ENCODE data around the gene VASH1.

The VASH1 gene

DNA sequence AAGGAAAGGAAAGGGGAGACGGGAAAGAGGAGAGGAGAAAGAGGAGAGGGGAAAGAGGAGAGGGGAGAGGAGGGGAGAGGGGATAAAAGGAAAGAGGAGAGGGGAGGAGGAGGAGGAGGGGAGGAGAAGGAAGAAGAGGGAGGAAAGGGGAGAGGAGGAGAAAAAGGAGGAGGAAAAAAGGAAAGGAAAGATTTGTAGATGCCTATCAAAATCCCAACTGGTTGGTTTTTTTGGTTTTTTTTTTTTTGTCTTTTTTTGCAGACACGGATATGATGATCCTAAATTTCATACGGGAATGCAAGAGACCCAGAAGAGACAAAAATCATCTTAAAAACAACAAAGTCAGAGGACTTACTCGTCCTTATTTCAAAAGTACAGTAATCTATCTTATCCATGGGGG is 32.1 kb downstream of the VASH1 start:
- H3K36me3 ChIP-seq (ENCODE audit: insufficient read depth, low read length), result peaks cover 48% of the 10 kb centered on the region
- H3K4me3 ChIP-seq (ENCODE audit: low read length), result no peak overlapping the region
- H3K9me3 ChIP-seq (ENCODE audit: low read length), result peaks cover 3% of the 10 kb centered on the region
- no peak overlapping the region for H2AFZ ChIP-seq (ENCODE audit: low read depth, low read length)
- no peaks in the 10 kb centered on the region for H3K27me3 ChIP-seq (ENCODE audit: insufficient read depth, low read length)
- no peaks in the 10 kb centered on the region for H3K4me1 ChIP-seq (ENCODE audit: insufficient read depth, low read length)

DNA sequence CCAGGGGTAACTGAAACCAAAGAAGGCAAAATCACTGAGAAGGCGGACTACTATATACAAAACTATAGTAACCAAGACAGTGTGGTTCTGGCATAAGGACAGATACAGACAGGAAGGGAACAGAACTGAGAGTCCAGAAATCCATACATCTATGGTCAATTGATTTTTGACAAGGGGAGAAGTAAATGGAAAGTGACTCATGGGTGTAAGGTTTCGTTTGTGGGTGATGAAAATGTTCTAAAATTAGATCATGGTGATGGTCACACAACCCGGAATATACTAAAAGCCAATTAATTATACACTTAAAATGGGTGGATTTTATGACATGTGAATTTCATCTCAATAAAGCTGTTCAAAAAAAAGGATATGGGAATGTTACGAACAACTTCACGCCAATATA is 32.7 kb downstream of the VASH1 start:
- Histone ChIP-seq H3K9me3 (ENCODE audit: low read length) (peaks cover 3% of the 10 kb centered on the region), H3K4me3 (ENCODE audit: low read length) (no peak overlapping the region), H2AFZ (ENCODE audit: low read depth, low read length) (no peak overlapping the region), H3K4me1 (ENCODE audit: insufficient read depth, low read length) (no peaks in the 10 kb centered on the region), H3K36me3 (ENCODE audit: insufficient read depth, low read length) (peaks cover 45% of the 10 kb centered on the region), H3K27me3 (ENCODE audit: insufficient read depth, low read length) (no peaks in the 10 kb centered on the region)

DNA sequence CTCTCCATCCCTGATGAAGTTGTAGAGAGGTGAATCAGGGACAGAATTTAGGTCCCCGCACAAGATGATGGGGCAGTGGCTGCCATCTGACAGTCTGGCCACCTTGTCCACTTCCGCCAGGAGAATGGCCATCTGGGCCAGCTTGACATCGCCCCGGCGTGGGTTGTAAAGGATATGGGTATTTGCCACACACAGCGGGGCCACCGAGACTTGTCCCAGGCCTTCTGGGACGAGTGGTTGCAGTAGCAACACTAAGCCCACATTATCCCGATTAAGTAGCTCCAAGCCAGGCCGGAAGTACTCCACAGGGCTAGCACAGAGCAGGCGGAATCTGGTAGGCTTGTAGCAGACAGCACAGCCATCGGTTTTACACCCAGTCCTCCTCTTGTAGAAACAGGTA is 45.2 kb downstream of the VASH1 start:
- no peak overlapping the region for H2AFZ ChIP-seq (ENCODE audit: low read depth, low read length)
- H3K36me3 ChIP-seq (ENCODE audit: insufficient read depth, low read length), result peaks cover 55% of the 10 kb centered on the region
- H3K4me3 ChIP-seq (ENCODE audit: low read length), result no peak overlapping the region
- H3K4me1 ChIP-seq (ENCODE audit: insufficient read depth, low read length), result peaks cover 6% of the 10 kb centered on the region
- peaks cover 2% of the 10 kb centered on the region for H3K9me3 ChIP-seq (ENCODE audit: low read length)
- no peaks in the 10 kb centered on the region for H3K27me3 ChIP-seq (ENCODE audit: insufficient read depth, low read length)

DNA sequence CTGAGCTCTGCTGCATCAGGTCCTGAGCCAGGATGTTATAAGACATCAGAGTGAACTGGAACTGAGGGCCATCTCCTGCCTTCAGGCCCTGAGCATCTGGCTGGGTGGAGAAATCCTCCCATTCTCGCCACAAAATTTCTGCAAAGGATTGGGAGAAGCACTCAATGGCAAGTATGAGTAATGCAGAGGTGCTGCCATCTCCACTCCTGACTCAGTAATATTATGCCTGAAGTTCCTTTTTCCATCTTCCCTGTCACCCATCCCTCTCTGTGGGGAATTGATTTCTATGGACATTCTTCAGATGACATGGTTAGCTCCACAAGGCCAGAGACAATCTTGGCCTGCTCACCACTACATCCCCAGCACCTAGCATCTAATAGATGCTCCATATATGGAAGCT is 46.7 kb downstream of the VASH1 start:
- H3K4me3 ChIP-seq (ENCODE audit: low read length), result no peak overlapping the region
- no peaks in the 10 kb centered on the region for H3K27me3 ChIP-seq (ENCODE audit: insufficient read depth, low read length)
- H2AFZ ChIP-seq (ENCODE audit: low read depth, low read length), result no peak overlapping the region
- H3K9me3 ChIP-seq (ENCODE audit: low read length), result no peaks in the 10 kb centered on the region
- peaks cover 12% of the 10 kb centered on the region for H3K4me1 ChIP-seq (ENCODE audit: insufficient read depth, low read length)
- H3K36me3 ChIP-seq (ENCODE audit: insufficient read depth, low read length), result peaks cover 47% of the 10 kb centered on the region

DNA sequence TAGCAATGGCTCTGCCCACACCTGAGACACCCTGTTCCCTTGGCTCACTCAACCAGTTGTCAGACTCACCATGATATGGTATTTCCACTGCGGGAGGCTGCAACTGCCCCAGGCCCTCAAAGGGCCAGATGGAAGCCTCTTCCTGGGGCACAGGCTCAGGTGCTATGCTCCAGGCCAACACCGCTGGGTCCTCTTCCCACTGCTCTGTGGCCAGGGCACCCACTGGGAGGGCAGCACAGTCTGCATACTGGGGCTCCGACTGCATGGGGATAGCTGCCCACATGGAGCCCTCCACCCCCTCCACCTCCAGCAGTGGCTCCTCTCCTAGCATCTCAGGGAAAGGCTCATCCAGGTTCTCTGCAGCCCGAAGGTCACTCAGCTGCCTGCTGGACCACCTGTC is 47.7 kb downstream of the VASH1 start:
- peaks cover 38% of the 10 kb centered on the region for H3K36me3 ChIP-seq (ENCODE audit: insufficient read depth, low read length)
- no peak overlapping the region for H2AFZ ChIP-seq (ENCODE audit: low read depth, low read length)
- peaks cover 16% of the 10 kb centered on the region for H3K4me1 ChIP-seq (ENCODE audit: insufficient read depth, low read length)
- H3K27me3 ChIP-seq (ENCODE audit: insufficient read depth, low read length), result no peaks in the 10 kb centered on the region
- H3K4me3 ChIP-seq (ENCODE audit: low read length), result no peak overlapping the region
- H3K9me3 ChIP-seq (ENCODE audit: low read length), result no peaks in the 10 kb centered on the region

DNA sequence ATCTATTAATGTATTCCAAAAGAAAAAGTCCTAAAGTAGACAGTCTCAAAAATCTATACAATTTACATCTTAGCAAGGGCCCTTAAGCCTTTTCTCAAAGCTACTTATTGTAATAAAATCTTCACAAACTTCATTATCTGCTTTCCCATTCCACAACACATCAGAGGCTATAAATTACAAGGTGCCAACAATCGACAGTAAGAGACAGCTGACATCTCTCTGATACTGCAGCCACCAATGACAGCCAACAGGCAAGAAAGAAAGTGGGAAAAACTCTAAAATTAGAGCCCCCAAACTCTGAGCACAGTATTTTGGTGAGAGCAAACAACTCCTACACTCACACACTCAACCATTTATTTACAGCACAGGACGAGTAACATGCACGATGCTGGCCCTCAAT is 49.3 kb downstream of the VASH1 start:
- H3K9me3 ChIP-seq (ENCODE audit: low read length), result no peaks in the 10 kb centered on the region
- H3K36me3 ChIP-seq (ENCODE audit: insufficient read depth, low read length), result peaks cover 26% of the 10 kb centered on the region
- H3K27me3 ChIP-seq (ENCODE audit: insufficient read depth, low read length), result no peaks in the 10 kb centered on the region
- no peak overlapping the region for H3K4me3 ChIP-seq (ENCODE audit: low read length)
- no peak overlapping the region for H2AFZ ChIP-seq (ENCODE audit: low read depth, low read length)
- peaks cover 16% of the 10 kb centered on the region for H3K4me1 ChIP-seq (ENCODE audit: insufficient read depth, low read length)

DNA sequence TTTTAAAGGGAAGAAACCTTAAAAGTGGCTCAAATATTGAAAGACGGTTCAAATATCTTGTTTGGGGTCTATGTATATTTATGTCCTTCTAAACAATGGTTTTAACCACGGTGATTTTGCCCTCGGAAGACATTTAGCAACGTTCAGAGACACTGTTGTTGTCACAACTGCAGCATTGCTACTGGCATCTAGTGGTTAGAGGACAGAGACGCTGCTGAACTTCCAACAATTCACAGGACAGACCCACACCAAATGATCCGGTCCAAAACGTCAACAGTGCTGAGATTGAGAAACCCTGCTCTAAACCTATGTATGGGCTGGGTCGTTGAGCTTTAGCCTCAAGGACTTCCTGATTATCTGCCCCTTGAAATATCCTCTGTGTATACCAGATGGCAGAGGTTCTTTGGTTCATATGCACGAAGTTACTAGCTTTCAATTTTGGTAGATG is 49.7 kb downstream of the VASH1 start:
- H3K9me3 ChIP-seq (ENCODE audit: low read length), result no peaks in the 10 kb centered on the region
- H3K27me3 ChIP-seq (ENCODE audit: insufficient read depth, low read length), result no peaks in the 10 kb centered on the region
- H3K36me3 ChIP-seq (ENCODE audit: insufficient read depth, low read length), result peaks cover 25% of the 10 kb centered on the region
- peak overlapping the region; percentile 10 for H3K4me3 ChIP-seq (ENCODE audit: low read length)
- no peak overlapping the region for H2AFZ ChIP-seq (ENCODE audit: low read depth, low read length)
- peaks cover 16% of the 10 kb centered on the region for H3K4me1 ChIP-seq (ENCODE audit: insufficient read depth, low read length)

DNA sequence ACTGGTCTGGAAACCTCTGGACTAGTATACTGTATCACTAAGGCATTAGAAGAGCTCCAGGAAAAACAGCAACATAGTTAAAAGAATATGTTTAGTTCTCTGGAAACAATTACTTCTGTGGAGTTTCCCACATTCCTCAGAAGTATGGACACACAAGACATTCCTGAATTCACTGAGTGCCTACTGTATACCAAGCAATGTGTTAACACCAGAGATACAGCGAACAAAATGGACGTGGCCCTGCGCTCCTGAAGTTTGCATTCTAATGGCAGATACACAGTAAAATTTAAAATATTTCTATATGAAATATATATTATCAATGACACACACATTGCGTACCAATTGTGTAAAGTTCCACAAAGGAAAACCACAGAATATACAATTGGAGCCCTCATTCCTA is 50.3 kb downstream of the VASH1 start:
- H3K4me3 ChIP-seq (ENCODE audit: low read length), result peak overlapping the region; percentile 74
- peaks cover 21% of the 10 kb centered on the region for H3K36me3 ChIP-seq (ENCODE audit: insufficient read depth, low read length)

DNA sequence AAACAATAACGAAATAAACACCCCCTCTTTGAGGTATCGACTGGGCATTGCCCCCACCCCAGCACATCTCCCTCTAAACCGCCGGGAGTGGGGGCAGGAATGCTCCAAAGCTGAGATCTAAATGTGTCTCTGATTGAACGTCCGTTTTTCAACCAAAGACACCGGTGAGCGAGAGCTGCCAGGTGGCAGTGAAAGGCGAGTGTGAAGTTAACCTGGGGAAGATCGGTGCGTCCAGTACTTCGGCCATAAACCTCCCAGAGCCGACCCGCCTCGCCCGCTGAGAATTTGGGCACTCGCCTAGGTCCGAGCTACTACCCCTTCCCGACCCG is 50.8 kb downstream of the VASH1 start:
- H3K9me3 ChIP-seq (ENCODE audit: low read length), result no peaks in the 10 kb centered on the region
- H3K36me3 ChIP-seq (ENCODE audit: insufficient read depth, low read length), result peaks cover 16% of the 10 kb centered on the region
- H3K27me3 ChIP-seq (ENCODE audit: insufficient read depth, low read length), result peaks cover 3% of the 10 kb centered on the region
- peak overlapping the region; percentile 92 for H2AFZ ChIP-seq (ENCODE audit: low read depth, low read length)
- H3K4me1 ChIP-seq (ENCODE audit: insufficient read depth, low read length), result peaks cover 16% of the 10 kb centered on the region
- H3K4me3 ChIP-seq (ENCODE audit: low read length), result peak overlapping the region; percentile 74

More for the DNA sequence above, 50.3 kb downstream of the VASH1 start:
- Histone ChIP-seq H3K4me1 (ENCODE audit: insufficient read depth, low read length) (peaks cover 16% of the 10 kb centered on the region), H3K27me3 (ENCODE audit: insufficient read depth, low read length) (peaks cover 3% of the 10 kb centered on the region), H3K9me3 (ENCODE audit: low read length) (no peaks in the 10 kb centered on the region), H2AFZ (ENCODE audit: low read depth, low read length) (peak overlapping the region; percentile 92)

DNA sequence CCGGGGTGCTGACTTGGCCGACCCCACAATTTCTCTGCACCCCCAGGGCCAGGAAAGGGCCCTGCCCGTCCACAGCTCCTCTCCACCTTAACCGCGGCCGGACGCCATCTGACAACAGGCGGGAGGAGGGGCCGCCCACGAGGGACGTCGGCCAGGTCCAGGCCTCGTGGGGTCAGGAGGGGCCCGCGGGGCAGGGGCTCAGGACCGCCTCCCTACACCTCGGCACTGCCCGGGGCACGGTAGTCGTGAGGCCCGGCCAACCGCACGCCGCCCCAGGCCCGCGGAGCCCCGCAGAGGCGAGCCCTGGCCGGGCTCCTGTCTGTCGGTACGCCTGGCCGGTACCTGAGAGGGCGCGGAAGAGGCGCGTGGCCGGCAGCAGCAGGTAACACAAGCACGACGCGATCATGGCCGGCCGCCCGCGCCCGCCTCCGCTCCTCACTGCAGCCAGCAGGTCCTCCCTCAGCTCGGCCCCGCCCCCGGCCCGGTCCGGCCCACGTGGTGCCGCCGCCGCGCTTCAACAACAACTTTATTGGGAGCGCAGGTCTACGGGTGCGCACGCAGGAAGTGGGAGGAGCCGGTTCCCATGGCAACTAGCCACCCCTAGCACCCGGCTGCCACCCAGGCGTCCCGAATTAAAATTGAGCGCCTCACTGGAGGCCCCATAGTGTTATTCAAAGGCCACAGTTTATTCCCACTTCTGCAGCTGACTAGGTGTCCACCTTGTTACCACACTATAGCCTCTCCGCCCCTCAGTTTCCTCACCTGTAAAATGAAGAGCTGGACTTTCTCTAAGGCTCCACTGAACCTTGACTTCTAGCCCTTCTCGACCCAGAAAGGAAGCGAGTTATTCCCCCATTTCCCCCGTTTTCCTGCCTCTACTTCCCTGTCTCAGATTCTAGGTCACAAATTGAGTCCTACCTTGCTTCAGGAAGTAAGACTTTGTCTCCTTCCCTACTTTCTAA is 51.4 kb downstream of the VASH1 start, which contains the start of gene ANGEL1:
TSS of gene ANGEL1 (minus strand) at position 461 of the 962 bp plus-strand sequence. CDS start at position 406, 55 bp downstream.
- peak within 1 kb of the TSS; percentile 74 for H3K4me3 ChIP-seq (ENCODE audit: low read length)

DNA sequence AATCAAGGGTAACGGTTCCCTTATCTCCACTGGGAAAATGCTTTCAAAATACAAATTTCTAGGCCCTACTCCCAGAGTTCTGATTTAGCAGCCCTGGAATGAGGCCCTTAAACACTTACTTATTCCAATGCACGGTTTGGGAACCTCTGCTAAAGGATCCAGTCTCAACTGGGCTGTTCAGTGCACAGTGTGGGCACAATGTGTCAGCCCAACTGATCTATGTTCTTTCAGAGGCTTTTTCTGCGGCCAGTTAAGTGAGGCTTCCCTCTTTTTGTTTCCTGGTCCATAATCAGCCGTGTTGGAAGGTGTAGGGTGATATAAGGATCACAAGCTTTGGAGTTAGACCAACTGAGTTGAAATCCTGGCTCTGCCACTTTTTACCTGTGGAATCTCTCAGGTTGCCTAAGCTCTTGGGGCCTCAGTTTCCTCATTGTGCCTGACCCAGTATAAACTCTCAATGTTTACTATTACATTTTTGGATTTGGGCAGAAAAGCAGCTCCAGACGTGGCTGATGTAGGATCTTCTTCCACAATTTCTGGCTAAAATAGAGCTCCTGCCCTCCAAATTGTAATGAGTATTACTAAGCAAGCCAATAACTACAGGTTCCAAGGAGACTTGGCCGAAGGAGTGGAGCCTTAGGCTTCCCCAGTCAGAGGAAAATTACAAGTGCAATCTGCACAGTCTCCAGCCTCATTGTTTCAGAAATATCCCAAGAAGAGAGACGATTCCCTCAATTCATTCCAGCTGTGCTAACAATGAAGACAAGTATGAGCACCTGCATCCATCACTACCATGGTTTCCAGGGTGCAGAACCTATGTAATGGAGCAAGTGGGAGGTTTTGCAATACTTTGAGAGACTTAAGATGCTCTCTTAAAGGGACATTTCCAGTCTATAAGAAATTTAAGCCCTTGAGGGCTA is 53.7 kb downstream of the VASH1 start:
- Histone ChIP-seq H3K36me3 (ENCODE audit: insufficient read depth, low read length) (no peaks in the 10 kb centered on the region), H3K27me3 (ENCODE audit: insufficient read depth, low read length) (peaks cover 9% of the 10 kb centered on the region), H3K4me1 (ENCODE audit: insufficient read depth, low read length) (peaks cover 16% of the 10 kb centered on the region), H3K4me3 (ENCODE audit: low read length) (no peak overlapping the region), H3K9me3 (ENCODE audit: low read length) (no peaks in the 10 kb centered on the region), H2AFZ (ENCODE audit: low read depth, low read length) (no peak overlapping the region)

More for the DNA sequence above, 51.4 kb downstream of the VASH1 start, which contains the start of gene ANGEL1:
- Histone ChIP-seq H3K36me3 (ENCODE audit: insufficient read depth, low read length) (peaks cover 10% of the 10 kb centered on the region), H3K27me3 (ENCODE audit: insufficient read depth, low read length) (peaks cover 8% of the 10 kb centered on the region), H3K9me3 (ENCODE audit: low read length) (no peaks in the 10 kb centered on the region), H3K4me1 (ENCODE audit: insufficient read depth, low read length) (peaks cover 16% of the 10 kb centered on the region), H2AFZ (ENCODE audit: low read depth, low read length) (peak within 1 kb of the TSS; percentile 92)

DNA sequence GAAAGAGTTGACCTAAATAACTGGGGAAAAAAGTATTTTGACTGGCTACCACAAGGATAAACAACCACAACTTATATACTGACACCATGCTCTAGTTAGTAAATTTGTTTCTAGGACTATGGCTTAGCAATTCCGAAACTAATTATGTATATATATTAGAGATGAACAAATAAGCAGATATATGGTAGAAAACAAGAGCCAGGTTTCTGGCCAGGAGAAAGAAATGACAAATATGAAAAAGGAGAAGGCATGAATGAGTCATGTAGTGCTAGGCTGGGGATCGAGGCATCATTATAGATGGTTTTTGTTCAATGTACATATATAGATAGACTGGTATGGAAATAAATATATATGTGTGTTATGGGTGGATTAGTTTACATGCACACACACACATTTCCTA is 59.4 kb downstream of the VASH1 start:
- Histone ChIP-seq H3K36me3 (ENCODE audit: insufficient read depth, low read length) (no peaks in the 10 kb centered on the region), H2AFZ (ENCODE audit: low read depth, low read length) (no peak overlapping the region), H3K4me1 (ENCODE audit: insufficient read depth, low read length) (no peaks in the 10 kb centered on the region), H3K27me3 (ENCODE audit: insufficient read depth, low read length) (peaks cover 13% of the 10 kb centered on the region), H3K4me3 (ENCODE audit: low read length) (no peak overlapping the region), H3K9me3 (ENCODE audit: low read length) (no peaks in the 10 kb centered on the region)

DNA sequence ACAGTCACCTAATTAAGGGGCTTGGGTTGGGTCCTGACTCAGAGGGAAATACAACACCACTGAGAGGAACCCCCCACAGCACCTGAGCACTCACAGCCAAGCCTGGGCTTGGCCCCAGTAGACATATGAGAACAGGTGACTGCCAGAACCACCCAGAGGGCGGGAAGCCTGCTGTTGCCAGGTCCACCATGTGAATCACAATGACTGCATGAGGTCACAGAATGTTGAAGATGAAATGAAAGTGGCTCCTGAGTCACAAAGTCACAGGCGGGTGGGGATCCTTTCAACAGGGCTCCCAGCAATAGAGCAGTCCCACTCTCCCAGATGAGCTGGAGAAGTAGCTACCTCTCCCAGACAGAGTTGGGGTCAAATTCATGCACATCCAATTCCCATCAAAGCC is 64.9 kb downstream of the VASH1 start, which contains the start of gene LRRC74A:
TSS of gene LRRC74A (plus strand) at position 287 of the 400 bp plus-strand sequence. CDS start 290 bp downstream, outside the sequence.
- Histone ChIP-seq H3K36me3 (ENCODE audit: insufficient read depth, low read length) (no peaks in the 10 kb centered on the region), H2AFZ (ENCODE audit: low read depth, low read length) (no peak within 1 kb of the TSS), H3K4me3 (ENCODE audit: low read length) (no peak within 1 kb of the TSS)

More for the DNA sequence above, 64.9 kb downstream of the VASH1 start, which contains the start of gene LRRC74A:
- H3K27me3 ChIP-seq (ENCODE audit: insufficient read depth, low read length), result peaks cover 20% of the 10 kb centered on the region
- peaks cover 10% of the 10 kb centered on the region for H3K4me1 ChIP-seq (ENCODE audit: insufficient read depth, low read length)
- no peaks in the 10 kb centered on the region for H3K9me3 ChIP-seq (ENCODE audit: low read length)
